ENCODE data around the gene SS18. TPM values are rescaled to one million over a fixed set of nuclear protein-coding genes. Genes with fewer than 3 reads are reported as not detected.

Gene SS18
- total RNA-seq, 1 donor from 2014 or later = 86.7 TPM

DNA sequence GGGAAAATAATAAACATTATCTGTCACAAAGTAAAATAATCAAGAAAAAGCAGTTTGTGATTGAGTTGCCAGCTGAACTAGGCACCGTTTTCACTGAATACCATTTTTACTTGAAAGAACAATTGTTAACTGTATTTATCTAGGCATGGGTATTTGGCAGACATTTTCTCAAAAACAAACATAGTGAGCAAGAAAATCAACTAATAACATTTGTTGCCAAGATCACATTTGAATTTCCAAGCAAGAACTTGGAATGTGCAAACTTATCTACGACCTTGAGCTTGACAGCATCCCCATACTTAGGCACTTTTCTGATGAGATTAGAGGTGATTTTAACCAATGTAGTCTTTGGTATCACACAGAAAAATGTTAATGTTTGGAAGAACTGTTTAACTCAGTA lies 16.7 kb downstream of the SS18 start:
- DNase-seq (ENCODE audit: low spot score) = no peak
- Mint-ChIP-seq H3K27me3 (ENCODE audit: low read depth) (no peaks in the 10 kb centered on the region), H3K9me3 (ENCODE audit: low read depth) (peaks cover 6% of the 10 kb centered on the region), H3K36me3 (ENCODE audit: low read depth) (peaks cover 25% of the 10 kb centered on the region), H3K27ac (ENCODE audit: unreplicated experiment) (peak overlapping the region; percentile 20), H3K4me1 (ENCODE audit: low read depth) (peaks cover 44% of the 10 kb centered on the region), H3K4me3 (ENCODE audit: unreplicated experiment) (no peak overlapping the region)
- no peak for TF ChIP-seq CTCF (IDR thresholded peaks at IDR 0.05)

DNA sequence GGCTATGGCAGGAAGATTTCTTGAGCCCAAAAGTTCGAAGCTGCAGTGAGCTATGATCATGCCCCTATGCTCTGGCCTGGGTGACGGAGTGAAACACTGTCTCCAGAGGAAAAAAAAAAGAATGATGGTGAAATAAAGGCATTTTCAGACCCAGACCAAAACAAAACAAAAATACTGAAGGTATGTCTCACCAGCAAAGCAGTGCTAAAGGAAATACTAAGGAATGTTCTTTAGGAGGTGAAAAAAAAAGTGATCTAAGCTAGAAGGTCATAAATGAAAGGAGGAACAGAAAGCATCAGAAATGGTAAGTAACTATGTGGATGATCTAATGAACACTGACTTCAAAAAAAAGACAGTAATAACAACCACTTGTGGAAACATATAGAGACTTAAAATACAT lies 18.7 kb downstream of the SS18 start:
- Mint-ChIP-seq H3K27ac (ENCODE audit: unreplicated experiment) (peak overlapping the region; percentile 76), H3K9me3 (ENCODE audit: low read depth) (peaks cover 6% of the 10 kb centered on the region), H3K36me3 (ENCODE audit: low read depth) (peaks cover 26% of the 10 kb centered on the region), H3K4me1 (ENCODE audit: low read depth) (peaks cover 44% of the 10 kb centered on the region), H3K27me3 (ENCODE audit: low read depth) (no peaks in the 10 kb centered on the region), H3K4me3 (ENCODE audit: unreplicated experiment) (no peak overlapping the region)
- DNase-seq (ENCODE audit: low spot score) = no peak
- TF ChIP-seq CTCF (IDR thresholded peaks at IDR 0.05) = no peak

DNA sequence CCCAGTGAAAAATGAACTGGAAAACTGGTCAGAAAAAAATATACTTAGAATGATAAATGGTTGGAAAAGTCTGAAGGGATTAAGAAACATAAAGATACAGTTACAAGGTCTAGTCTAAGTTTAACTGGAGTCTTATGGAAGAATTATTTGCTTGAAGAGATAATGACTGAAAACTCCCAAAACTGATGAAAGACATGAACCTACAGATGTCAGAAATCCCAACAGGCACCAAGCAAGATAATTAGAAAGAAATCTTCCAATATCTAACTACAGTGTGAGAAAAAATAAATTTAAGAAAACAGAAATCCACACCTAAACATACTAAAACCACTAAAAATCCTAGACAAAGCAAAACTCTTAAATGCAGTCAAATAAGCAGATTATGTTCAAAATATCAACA lies 19.4 kb downstream of the SS18 start:
- DNase-seq (ENCODE audit: low spot score) = no peak
- no peak for TF ChIP-seq CTCF (IDR thresholded peaks at IDR 0.05)
- Mint-ChIP-seq H3K9me3 (ENCODE audit: low read depth) (peaks cover 6% of the 10 kb centered on the region), H3K36me3 (ENCODE audit: low read depth) (peaks cover 26% of the 10 kb centered on the region), H3K4me1 (ENCODE audit: low read depth) (peaks cover 44% of the 10 kb centered on the region), H3K4me3 (ENCODE audit: unreplicated experiment) (no peak overlapping the region), H3K27me3 (ENCODE audit: low read depth) (no peaks in the 10 kb centered on the region), H3K27ac (ENCODE audit: unreplicated experiment) (peak overlapping the region; percentile 76)

DNA sequence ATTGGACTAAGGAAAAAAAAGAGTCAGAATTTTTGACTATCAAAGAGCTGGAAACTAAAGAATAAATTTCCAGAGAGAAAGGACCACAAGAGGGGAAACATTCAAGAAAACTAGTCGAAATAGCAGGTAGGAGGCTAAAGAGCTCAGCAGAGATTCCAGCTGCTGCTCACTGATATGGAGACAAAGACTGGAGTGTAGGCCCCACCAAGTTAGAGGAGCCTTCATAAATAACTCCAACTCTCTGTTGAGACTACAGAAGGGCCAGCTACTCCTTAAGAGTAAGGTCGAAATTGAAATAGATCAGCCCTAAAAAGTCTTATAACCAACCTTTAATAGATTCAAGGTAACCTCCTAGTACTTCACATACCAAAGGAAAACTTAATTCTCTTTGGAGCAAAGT lies 31.1 kb downstream of the SS18 start:
- Mint-ChIP-seq H3K36me3 (ENCODE audit: low read depth) (peaks cover 22% of the 10 kb centered on the region), H3K4me3 (ENCODE audit: unreplicated experiment) (no peak overlapping the region), H3K27me3 (ENCODE audit: low read depth) (no peaks in the 10 kb centered on the region), H3K27ac (ENCODE audit: unreplicated experiment) (no peak overlapping the region), H3K4me1 (ENCODE audit: low read depth) (peaks cover 19% of the 10 kb centered on the region), H3K9me3 (ENCODE audit: low read depth) (no peaks in the 10 kb centered on the region)
- no peak for TF ChIP-seq CTCF (IDR thresholded peaks at IDR 0.05)
- DNase-seq (ENCODE audit: low spot score) = no peak

DNA sequence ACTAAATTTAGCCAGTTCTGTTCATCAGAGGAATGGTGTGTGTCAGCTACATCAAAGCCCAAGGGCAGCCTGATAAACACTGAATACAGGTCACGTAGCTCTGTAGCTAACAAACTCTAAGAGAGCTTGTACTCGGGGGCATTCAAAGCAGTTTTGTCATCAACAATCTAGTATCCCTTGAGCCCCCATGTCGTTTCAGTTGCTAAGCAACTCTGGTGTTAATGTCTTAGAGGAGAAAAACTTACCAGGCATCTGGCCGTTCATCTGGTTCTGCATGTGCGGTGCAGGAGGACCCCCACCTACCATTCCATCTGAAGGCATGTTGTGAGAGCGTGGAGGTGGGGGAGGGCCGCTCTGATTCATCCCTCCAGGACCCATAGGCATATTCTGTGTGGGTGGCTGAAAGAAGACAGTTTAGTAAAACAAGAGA lies 33.1 kb downstream of the SS18 start:
- no peak for TF ChIP-seq CTCF (IDR thresholded peaks at IDR 0.05)
- DNase-seq (ENCODE audit: low spot score) = no peak
- no peak overlapping the region for H3K4me3 Mint-ChIP-seq (ENCODE audit: unreplicated experiment)
- peaks cover 19% of the 10 kb centered on the region for H3K4me1 Mint-ChIP-seq (ENCODE audit: low read depth)
- no peaks in the 10 kb centered on the region for H3K9me3 Mint-ChIP-seq (ENCODE audit: low read depth)
- peaks cover 30% of the 10 kb centered on the region for H3K36me3 Mint-ChIP-seq (ENCODE audit: low read depth)
- H3K27me3 Mint-ChIP-seq (ENCODE audit: low read depth) = no peaks in the 10 kb centered on the region
- H3K27ac Mint-ChIP-seq (ENCODE audit: unreplicated experiment) = peak overlapping the region; percentile 72

All from chondrocyte (in vitro differentiated cells).